PC-3 (cell line): ENCODE results near the gene DUSP5.

Source experiments
- EZH2 ChIP-seq: fragments of 300-600 bp; sonication (generic); IDR thresholded peaks from one replicate; pipeline ENCODE4 v1.6.1; 2017; ENCODE audit warnings: antibody characterized with exemption, mild to moderate bottlenecking, low read length; ENCODE audit not compliant: unreplicated experiment
- EZH2phosphoT487 ChIP-seq: fragments of 300-600 bp; sonication (generic); IDR thresholded peaks from 2 replicates; pipeline ENCODE4 v1.6.1; 2018; ENCODE audit warnings: mild to moderate bottlenecking, antibody characterized with exemption, low read length, borderline replicate concordance
- TF ChIP-seq, protein P1 (sequence below): fragments of 300-600 bp; sonication (generic); conservative IDR thresholded peaks from 2 replicates; pipeline ENCODE4 v1.5.1; 2017; ENCODE audit warnings: antibody characterized with exemption, low read depth, mild to moderate bottlenecking, low read length

GRCh38 chr10:110461088-110461487 lies 36.6 kb upstream of the DUSP5 start:
- TF ChIP-seq, protein P1, sequence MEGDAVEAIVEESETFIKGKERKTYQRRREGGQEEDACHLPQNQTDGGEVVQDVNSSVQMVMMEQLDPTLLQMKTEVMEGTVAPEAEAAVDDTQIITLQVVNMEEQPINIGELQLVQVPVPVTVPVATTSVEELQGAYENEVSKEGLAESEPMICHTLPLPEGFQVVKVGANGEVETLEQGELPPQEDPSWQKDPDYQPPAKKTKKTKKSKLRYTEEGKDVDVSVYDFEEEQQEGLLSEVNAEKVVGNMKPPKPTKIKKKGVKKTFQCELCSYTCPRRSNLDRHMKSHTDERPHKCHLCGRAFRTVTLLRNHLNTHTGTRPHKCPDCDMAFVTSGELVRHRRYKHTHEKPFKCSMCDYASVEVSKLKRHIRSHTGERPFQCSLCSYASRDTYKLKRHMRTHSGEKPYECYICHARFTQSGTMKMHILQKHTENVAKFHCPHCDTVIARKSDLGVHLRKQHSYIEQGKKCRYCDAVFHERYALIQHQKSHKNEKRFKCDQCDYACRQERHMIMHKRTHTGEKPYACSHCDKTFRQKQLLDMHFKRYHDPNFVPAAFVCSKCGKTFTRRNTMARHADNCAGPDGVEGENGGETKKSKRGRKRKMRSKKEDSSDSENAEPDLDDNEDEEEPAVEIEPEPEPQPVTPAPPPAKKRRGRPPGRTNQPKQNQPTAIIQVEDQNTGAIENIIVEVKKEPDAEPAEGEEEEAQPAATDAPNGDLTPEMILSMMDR: no peak
- TF ChIP-seq EZH2phosphoT487 (no peak), EZH2 (no peak)
